HG02870 (cell line): ENCODE measurements around the gene PIGN.

Experiments used
- ATAC-seq: cut with Tn5 transposase; IDR thresholded peaks from one replicate; pipeline ENCODE4 v1.9.1; 2021; ENCODE audit warnings: mild to moderate bottlenecking, moderate library complexity; ENCODE audit not compliant: unreplicated experiment

Gene PIGN

DNA sequence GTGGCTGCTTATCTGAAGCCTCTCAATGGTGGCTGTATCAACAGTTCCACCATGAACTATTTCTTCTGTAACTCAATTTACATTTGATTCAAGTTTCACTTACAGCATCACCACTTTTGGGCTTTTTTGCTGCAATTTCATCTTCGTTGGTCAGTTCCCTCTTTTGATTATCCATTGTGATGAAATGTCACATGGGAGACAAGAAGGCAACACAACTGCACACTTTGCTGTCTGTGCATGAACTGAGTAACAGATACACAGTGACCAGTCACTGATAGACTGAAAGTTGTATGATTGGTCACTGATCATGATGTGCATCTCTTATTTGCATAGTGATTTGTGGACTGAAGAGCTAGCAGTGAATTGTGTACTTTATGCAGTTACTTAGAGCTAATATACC lies 163.3 kb downstream of the PIGN start:
- no peak for ATAC-seq

DNA sequence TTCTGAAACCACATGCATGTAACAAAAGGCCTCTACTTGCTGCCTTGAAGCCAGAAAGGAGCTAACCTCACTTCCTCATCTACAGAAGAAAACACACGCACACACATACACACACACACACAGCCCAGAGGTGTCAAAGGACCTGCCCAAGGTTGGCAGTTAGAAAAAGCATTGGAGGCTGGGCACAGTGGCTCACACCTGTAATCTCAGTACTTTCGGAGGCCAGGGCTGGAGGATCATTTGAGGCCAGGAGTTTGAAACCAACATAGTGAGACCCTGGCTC lies 168.2 kb downstream of the PIGN start:
- no peak for ATAC-seq

DNA sequence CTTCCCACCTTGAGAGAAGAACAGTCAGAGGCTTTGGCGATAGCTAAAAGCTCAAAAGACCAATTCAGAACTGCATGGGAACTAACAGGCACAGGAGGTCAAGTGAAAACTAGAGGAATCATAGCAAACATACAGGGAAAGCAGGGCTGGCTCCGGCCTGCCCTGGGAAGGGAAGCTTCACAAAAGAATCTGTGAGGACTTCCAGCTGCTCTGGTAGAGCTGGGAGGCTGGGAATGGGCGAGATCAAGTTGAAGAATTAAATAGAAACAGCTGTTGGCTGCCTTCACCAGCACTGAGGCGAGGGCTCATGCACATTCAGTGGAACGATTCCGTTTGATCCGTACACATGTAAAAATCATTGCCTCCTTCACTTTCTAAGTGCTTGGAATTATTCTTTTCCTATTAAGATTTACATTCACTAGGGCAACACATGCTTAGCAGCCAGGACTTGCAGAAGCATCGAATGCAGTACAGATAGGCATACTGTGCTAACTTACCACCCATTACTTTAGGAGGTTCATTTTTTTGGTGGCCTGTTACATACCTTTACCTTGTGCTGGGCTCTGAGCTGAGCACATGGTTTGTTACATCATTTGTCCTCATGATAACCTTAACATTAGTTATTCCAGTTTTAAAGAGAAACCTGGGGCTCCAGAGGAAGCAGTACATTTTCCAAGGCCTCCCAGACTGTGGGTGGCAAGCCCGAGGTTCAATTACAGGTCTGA lies 168.7 kb downstream of the PIGN start:
- ATAC-seq = no peak

DNA sequence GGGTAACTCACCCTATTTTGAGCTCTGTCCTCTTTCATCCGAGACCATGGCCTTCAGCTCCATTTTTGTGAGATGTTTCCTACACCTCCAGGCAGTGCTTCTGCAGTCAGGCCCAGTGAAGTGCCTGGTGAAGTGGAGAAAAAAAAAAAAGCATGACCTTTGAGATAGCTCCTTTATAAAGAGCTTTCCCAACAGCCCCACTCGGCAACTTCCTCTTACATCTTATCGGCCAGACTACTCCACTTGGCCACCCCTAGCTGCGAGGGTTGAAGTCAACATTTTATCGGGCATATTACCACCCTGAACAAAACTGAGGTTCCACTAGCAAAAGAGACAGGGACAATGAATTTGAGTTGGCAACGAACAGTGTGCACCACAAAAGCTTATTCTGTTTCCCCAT lies 169.2 kb downstream of the PIGN start:
- no peak for ATAC-seq

DNA sequence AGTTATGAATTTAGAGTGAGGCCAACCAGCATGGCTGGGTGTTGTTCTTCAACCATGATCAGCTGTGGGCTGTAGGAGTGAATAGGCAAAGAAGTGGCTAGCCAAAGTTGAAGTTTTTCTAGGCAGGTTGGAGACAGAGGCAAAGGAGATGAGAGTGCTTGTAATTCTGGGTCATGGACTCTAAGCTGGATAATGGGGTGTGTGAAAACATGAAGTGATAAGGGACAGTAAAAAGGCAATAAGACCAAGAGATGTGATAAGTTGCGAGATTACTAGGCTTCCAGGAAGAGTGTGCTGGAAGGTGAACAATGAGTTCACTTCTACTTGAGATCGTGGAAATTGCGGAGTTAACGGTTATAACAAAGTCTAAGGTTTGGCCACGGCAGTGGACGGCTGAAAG lies 175.4 kb downstream of the PIGN start:
- ATAC-seq = no peak

DNA sequence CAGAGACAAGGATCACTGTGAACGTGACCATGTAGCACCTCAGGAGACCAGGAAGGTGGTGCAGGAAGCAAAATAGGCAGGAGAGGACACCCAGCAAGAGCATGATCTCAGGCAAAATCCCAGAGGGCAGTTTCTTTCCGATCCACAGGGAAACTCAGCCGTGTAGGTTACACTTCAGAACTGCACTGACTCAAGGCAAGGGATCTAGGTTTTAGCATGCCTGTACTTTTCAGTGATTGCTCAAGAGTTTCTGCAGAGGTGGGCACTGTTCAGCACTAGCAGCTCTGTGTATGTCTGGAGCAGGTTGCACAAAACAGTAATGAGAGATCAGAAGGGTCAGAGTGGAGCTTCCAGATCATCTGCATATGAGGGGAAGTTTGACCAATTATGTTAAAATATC lies 177.3 kb downstream of the PIGN start:
- no peak for ATAC-seq

DNA sequence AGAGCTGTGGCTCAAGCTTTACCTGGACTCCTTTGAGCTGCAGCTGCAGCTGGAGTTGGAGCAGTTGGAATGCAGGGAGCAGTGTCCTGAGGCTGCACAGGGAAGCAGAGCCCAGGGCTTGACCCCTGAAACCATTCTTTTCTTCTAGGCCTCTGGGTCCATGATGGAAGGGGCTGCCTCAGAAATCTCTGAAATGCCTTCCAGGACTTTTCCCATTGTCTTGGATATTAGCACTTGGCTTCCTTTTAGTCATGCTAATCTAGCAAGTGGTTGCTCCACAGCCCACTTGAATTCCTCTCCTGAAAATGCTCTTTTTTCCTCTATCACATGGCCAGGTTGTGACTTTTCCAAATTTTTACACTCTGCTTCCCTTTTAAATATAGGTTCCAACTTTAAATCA lies 185.5 kb downstream of the PIGN start:
- no peak for ATAC-seq

DNA sequence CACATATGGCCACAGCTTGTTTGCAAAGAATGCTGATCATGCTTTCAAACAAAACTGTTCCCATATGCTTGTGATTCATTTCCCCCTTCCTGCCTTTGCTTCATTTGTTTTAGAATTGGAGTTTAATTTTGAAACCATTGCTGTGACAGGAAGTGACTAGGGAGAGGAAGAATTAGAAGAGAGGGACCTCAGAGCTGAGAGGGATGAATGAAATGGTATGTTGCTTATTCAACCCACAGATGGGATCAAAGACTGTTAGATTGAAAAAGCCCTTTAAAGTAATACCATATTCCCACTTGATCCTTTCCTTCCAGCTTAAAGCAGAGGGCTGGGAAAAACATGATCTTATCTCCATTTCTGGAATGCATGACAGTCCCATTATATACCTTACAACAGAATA lies 187.9 kb downstream of the PIGN start:
- no peak for ATAC-seq

DNA sequence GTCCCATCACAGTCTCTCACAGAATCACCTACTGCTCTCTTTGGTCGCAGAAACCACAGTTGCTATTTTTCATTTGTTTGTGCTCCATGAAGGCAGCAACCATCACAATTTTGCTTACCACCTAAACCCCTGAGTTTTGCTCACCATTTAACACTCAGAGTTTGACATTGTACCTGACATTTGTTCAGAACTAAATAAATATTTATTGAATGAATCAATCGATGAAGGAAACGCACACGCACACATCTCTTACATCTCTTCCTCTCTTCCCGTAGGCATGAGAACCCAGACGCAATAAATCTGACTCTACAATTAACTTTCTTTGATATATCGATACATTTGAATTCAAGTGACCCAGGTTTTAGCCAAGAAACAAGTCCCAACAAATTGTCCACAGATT lies 188.5 kb downstream of the PIGN start:
- no peak for ATAC-seq

DNA sequence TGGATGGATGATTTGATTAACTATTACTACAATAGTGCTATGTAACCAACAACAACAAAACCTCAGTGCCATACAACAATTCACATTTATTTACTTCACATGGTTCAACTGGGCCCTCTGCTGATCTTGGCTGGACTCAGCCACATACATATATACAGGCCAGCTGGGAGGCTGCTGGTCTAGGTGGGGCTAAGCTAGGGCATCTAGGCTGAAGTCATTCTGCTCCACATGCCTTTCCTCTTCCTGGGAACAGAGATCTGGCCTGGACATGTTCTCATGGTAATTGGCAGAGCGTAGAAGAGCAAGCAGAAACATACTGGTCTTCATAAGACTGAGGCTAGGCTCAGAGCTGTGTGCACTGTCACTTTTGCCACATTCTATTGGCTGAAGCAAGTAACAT lies 191.2 kb downstream of the PIGN start:
- ATAC-seq = no peak

DNA sequence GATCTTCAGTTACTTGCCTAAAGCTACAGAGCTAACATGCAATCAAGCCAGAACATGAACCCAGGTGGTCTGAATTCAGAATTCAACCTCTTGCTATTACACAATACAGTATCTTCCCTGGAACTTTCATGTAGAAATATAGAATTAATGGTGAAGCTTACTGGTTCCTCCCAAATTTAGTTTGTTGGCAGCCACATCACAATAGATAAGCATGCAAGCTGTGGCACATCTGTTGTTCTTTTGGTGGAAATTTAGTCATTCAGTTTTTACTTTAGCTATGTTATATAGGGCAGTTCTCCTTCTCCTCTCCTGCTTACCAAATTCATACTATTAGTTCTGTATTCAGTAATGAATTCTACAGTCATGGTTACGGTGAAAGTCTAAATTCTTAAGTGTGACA lies 193.0 kb downstream of the PIGN start:
- ATAC-seq = no peak

DNA sequence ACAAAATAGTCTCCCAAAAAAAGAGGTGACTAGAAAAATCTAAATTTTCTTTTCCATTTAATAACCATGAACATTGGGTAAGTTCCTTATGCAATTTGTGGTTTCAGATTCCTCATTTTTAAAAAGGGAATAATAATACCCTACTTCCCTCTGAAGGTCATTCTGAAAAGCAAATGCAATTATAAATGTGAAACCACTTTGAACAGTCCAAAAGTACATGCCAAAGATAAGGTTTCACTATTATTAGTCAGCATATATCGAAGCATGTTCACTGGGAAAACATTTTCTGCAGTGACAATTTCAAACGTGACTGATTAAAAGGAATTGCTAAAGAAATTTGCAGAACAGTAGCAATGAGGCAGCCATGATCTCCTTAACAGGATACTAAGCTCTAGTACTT lies 193.9 kb downstream of the PIGN start:
- no peak for ATAC-seq

DNA sequence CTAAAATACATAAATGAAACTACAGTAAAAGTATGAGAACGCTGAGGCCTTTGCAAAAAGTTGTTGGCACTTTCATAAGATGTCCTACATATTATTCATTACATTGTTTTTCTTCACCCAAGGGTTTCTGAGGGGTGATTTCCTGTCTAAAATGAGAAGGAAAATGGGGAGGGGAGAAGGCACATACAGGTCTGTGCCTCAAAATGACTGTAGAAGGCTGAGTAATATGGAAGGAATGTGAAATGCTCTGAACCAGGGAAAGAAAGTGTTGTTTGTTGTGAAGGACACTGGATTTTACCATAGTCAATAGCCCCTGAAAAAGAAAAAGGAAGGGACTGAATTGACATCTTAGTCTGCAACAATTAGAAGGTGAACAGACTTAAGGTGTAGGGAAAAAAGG lies 194.6 kb downstream of the PIGN start:
- ATAC-seq = no peak

DNA sequence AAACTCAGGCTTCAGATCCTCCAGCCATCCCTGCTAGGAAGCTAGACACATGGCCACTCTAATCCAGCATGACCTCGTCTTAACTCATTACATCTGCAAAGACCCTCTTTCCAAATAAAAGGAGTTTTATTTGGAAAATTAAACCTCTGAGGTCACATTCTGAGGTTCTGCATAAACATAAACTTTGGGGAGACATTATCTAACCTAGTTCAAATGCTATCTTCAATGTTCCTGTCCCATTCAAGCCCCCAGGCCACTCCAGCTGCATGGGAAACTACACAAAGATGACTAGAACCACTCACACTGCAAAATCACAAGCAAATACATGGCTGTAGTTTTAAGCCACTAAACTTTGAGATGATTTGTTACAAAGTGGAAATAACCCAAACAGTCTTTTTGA lies 195.0 kb downstream of the PIGN start:
- ATAC-seq = no peak

DNA sequence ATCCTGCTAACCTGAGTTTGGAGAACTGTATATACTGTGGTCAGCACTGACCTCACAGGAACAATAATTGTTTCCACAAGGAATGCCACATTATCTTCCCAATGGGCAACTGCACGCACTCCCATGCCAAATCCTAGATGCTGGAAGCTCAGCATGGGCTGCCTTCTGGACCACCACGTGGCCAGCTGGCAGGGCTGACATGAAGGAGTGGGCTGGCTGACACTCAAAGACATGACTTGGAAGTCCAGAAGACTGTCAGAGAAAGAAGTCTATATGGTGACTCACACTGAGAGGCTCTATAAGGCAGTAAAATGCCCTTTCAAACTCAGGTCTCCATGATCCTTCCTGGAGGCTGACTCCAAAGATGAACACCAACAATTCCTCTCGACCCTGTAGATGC lies 195.7 kb downstream of the PIGN start:
- no peak for ATAC-seq
